HUES6 (cell line): ENCODE data around the gene ERCC6.

Experiments used
- H3K27ac ChIP-seq: 2 replicates; pipeline ENCODE4 v1.7.0; 2013; ENCODE audit warnings: low read depth, mild to moderate bottlenecking, low read length, inconsistent platforms
- H3K27me3 ChIP-seq: 2 replicates; pipeline ENCODE4 v1.6.1; 2013; ENCODE audit warnings: low read length; ENCODE audit not compliant: control insufficient read depth, insufficient read depth
- H3K36me3 ChIP-seq: 2 replicates; pipeline ENCODE4 v1.6.1; 2013; ENCODE audit warnings: low read length; ENCODE audit not compliant: control insufficient read depth, insufficient read depth
- H3K4me1 ChIP-seq: 2 replicates; pipeline ENCODE4 v1.6.1; 2013; ENCODE audit warnings: low read length; ENCODE audit not compliant: control insufficient read depth, insufficient read depth
- H3K4me3 ChIP-seq: 2 replicates; pipeline ENCODE4 v1.5.1; 2013; ENCODE audit warnings: low read depth, low read length
- H3K9ac ChIP-seq: one replicate; pipeline ENCODE4 v1.6.1; 2013; ENCODE audit warnings: mild to moderate bottlenecking, low read length
- H3K9me3 ChIP-seq: 2 replicates; pipeline ENCODE4 v1.6.1; 2013; ENCODE audit warnings: low read depth, low read length; ENCODE audit not compliant: control insufficient read depth, insufficient read depth

Gene ERCC6

GRCh38 chr10:49512121-49512809 is 26.7 kb downstream of the ERCC6 start:
- no peaks in the 10 kb centered on the region for H3K4me1 ChIP-seq
- no peak overlapping the region for H3K9ac ChIP-seq
- H3K27ac ChIP-seq, result no peak overlapping the region
- H3K27me3 ChIP-seq, result no peaks in the 10 kb centered on the region
- H3K9me3 ChIP-seq, result no peaks in the 10 kb centered on the region
- no peak overlapping the region for H3K4me3 ChIP-seq
- no peaks in the 10 kb centered on the region for H3K36me3 ChIP-seq

GRCh38 chr10:49509771-49510303 is 29.1 kb downstream of the ERCC6 start:
- H3K27ac ChIP-seq, result no peak overlapping the region
- no peaks in the 10 kb centered on the region for H3K36me3 ChIP-seq
- H3K4me1 ChIP-seq, result no peaks in the 10 kb centered on the region
- no peak overlapping the region for H3K4me3 ChIP-seq
- no peaks in the 10 kb centered on the region for H3K27me3 ChIP-seq
- H3K9me3 ChIP-seq, result no peaks in the 10 kb centered on the region
- no peak overlapping the region for H3K9ac ChIP-seq

- Histone ChIP-seq H3K4me1 (no peaks in the 10 kb centered on the region), H3K27ac (no peak overlapping the region), H3K27me3 (no peaks in the 10 kb centered on the region), H3K9ac (no peak overlapping the region), H3K4me3 (no peak overlapping the region), H3K36me3 (no peaks in the 10 kb centered on the region), H3K9me3 (no peaks in the 10 kb centered on the region)
These were observed 30.3 kb downstream of the ERCC6 start for GRCh38 chr10:49508654-49509053.

- Histone ChIP-seq H3K36me3 (no peaks in the 10 kb centered on the region), H3K4me1 (no peaks in the 10 kb centered on the region), H3K4me3 (no peak overlapping the region), H3K9me3 (no peaks in the 10 kb centered on the region), H3K27ac (no peak overlapping the region), H3K27me3 (no peaks in the 10 kb centered on the region), H3K9ac (no peak overlapping the region)
These were observed 30.7 kb downstream of the ERCC6 start for GRCh38 chr10:49508249-49508648.

GRCh38 chr10:49505589-49505988 is 33.3 kb downstream of the ERCC6 start:
- Histone ChIP-seq H3K4me3 (no peak overlapping the region), H3K27me3 (no peaks in the 10 kb centered on the region), H3K4me1 (no peaks in the 10 kb centered on the region), H3K9ac (no peak overlapping the region), H3K36me3 (no peaks in the 10 kb centered on the region), H3K9me3 (no peaks in the 10 kb centered on the region), H3K27ac (no peak overlapping the region)

- H3K9ac ChIP-seq, result no peak overlapping the region
- H3K4me3 ChIP-seq, result no peak overlapping the region
- H3K27ac ChIP-seq, result no peak overlapping the region
- H3K27me3 ChIP-seq, result no peaks in the 10 kb centered on the region
- H3K4me1 ChIP-seq, result no peaks in the 10 kb centered on the region
- H3K36me3 ChIP-seq, result no peaks in the 10 kb centered on the region
- no peaks in the 10 kb centered on the region for H3K9me3 ChIP-seq
These were observed 33.8 kb downstream of the ERCC6 start for GRCh38 chr10:49505076-49505475.

GRCh38 chr10:49504528-49504927 is 34.4 kb downstream of the ERCC6 start:
- H3K27me3 ChIP-seq, result no peaks in the 10 kb centered on the region
- H3K9ac ChIP-seq, result no peak overlapping the region
- no peak overlapping the region for H3K4me3 ChIP-seq
- H3K36me3 ChIP-seq, result no peaks in the 10 kb centered on the region
- H3K4me1 ChIP-seq, result no peaks in the 10 kb centered on the region
- no peaks in the 10 kb centered on the region for H3K9me3 ChIP-seq
- no peak overlapping the region for H3K27ac ChIP-seq

GRCh38 chr10:49502358-49502757 is 36.6 kb downstream of the ERCC6 start:
- no peak overlapping the region for H3K4me3 ChIP-seq
- no peaks in the 10 kb centered on the region for H3K4me1 ChIP-seq
- H3K27me3 ChIP-seq, result no peaks in the 10 kb centered on the region
- no peaks in the 10 kb centered on the region for H3K9me3 ChIP-seq
- no peaks in the 10 kb centered on the region for H3K36me3 ChIP-seq
- no peak overlapping the region for H3K27ac ChIP-seq
- H3K9ac ChIP-seq, result no peak overlapping the region

- no peak overlapping the region for H3K4me3 ChIP-seq
- H3K4me1 ChIP-seq, result no peaks in the 10 kb centered on the region
- no peak overlapping the region for H3K27ac ChIP-seq
- H3K27me3 ChIP-seq, result no peaks in the 10 kb centered on the region
- H3K36me3 ChIP-seq, result no peaks in the 10 kb centered on the region
- H3K9ac ChIP-seq, result no peak overlapping the region
- H3K9me3 ChIP-seq, result no peaks in the 10 kb centered on the region
These were observed 38.5 kb downstream of the ERCC6 start for GRCh38 chr10:49500412-49500811.

- Histone ChIP-seq H3K4me1 (no peaks in the 10 kb centered on the region), H3K9me3 (no peaks in the 10 kb centered on the region), H3K9ac (no peak overlapping the region), H3K27me3 (no peaks in the 10 kb centered on the region), H3K27ac (no peak overlapping the region), H3K36me3 (no peaks in the 10 kb centered on the region), H3K4me3 (no peak overlapping the region)
These were observed 39.5 kb downstream of the ERCC6 start for GRCh38 chr10:49499305-49499851.

GRCh38 chr10:49498425-49498824 is 40.5 kb downstream of the ERCC6 start:
- Histone ChIP-seq H3K9ac (no peak overlapping the region), H3K4me1 (no peaks in the 10 kb centered on the region), H3K27ac (no peak overlapping the region), H3K27me3 (no peaks in the 10 kb centered on the region), H3K9me3 (no peaks in the 10 kb centered on the region), H3K36me3 (no peaks in the 10 kb centered on the region), H3K4me3 (no peak overlapping the region)
